Measurements from ENCODE around the gene BCAS3. TPM values are rescaled to one million over a fixed set of nuclear protein-coding genes. Genes with fewer than 3 reads are reported as not detected.

BCAS3 gene
- polyA plus RNA-seq, 3 donors = 10.3 to 19.1 (median 14.7) TPM

- Histone ChIP-seq H3K4me1 (ENCODE audit: control insufficient read depth in 1 of 2, insufficient read depth in 2 of 2, low read length in 2 of 2) (no peaks in the 10 kb centered on the region), H3K79me2 (ENCODE audit: insufficient read depth, low read length) (no peaks in the 10 kb centered on the region), H3K4me2 (replicated peaks; ENCODE audit: extremely low read depth, low read length, poor library complexity, severe bottlenecking) (no peak overlapping the region), H3K9me3 (replicated peaks in 1 of 2; ENCODE audit: control insufficient read depth in 1 of 2, insufficient read depth in 1 of 2, low read length in 2 of 2) (no peaks in the 10 kb centered on the region), H3K27me3 (ENCODE audit: control insufficient read depth in 2 of 2, insufficient read depth in 2 of 2, low read length in 2 of 2) (no peaks in the 10 kb centered on the region), H2AFZ (ENCODE audit: insufficient read depth, low read depth, low read length, poor library complexity, severe bottlenecking) (no peak overlapping the region), H4K20me1 (ENCODE audit: insufficient read depth, low read length) (no peaks in the 10 kb centered on the region), H3K36me3 (replicated peaks in 1 of 2; ENCODE audit: control insufficient read depth in 1 of 2, insufficient read depth in 2 of 2, low read length in 2 of 2) (no peaks in the 10 kb centered on the region), H3K4me3 (replicated peaks in 1 of 3; ENCODE audit: low read depth in 2 of 3, low read length in 3 of 3) (no peak overlapping the region), H3K9ac (ENCODE audit: insufficient read depth, low read length, poor library complexity, severe bottlenecking) (no peak overlapping the region), H3K27ac (ENCODE audit: low read depth in 1 of 2, low read length in 2 of 2) (no peak overlapping the region)
- Mint-ChIP-seq H3K36me3 (peaks cover 0 to 2% of the 10 kb centered on the region in 2 donors), H3K9me3 (peaks cover 0 to 12% (median 3%) of the 10 kb centered on the region in 7 donors), H3K27ac (no peak overlapping the region), H3K27me3 (ENCODE audit: low read depth in 3 of 3) (no peaks in the 10 kb centered on the region), H3K4me3 (no peak overlapping the region), H3K4me1 (no peaks in the 10 kb centered on the region)
- WGBS (ENCODE audit: insufficient coverage) = no CpG with 5 or more reads among the region's 1 CpG
- no peak for TF ChIP-seq CTCF (IDR thresholded peaks at IDR 0.05)
- intact Hi-C loops (cut with micrococcal nuclease) = no loop called here
- DNase-seq = no peak
Observed at GRCh38 chr17:60923000-60923399, 245.3 kb downstream of the BCAS3 start.

- TF ChIP-seq CTCF (IDR thresholded peaks at IDR 0.05) = no peak
- Histone ChIP-seq H3K79me2 (ENCODE audit: insufficient read depth, low read length) (no peaks in the 10 kb centered on the region), H3K27me3 (ENCODE audit: control insufficient read depth in 2 of 2, insufficient read depth in 2 of 2, low read length in 2 of 2) (no peaks in the 10 kb centered on the region), H3K36me3 (replicated peaks in 1 of 2; ENCODE audit: control insufficient read depth in 1 of 2, insufficient read depth in 2 of 2, low read length in 2 of 2) (no peaks in the 10 kb centered on the region), H3K9me3 (replicated peaks in 1 of 2; ENCODE audit: control insufficient read depth in 1 of 2, insufficient read depth in 1 of 2, low read length in 2 of 2) (no peaks in the 10 kb centered on the region), H3K4me2 (replicated peaks; ENCODE audit: extremely low read depth, low read length, poor library complexity, severe bottlenecking) (no peak overlapping the region), H2AFZ (ENCODE audit: insufficient read depth, low read depth, low read length, poor library complexity, severe bottlenecking) (no peak overlapping the region), H3K4me3 (replicated peaks in 1 of 3; ENCODE audit: low read depth in 2 of 3, low read length in 3 of 3) (no peak overlapping the region), H3K27ac (ENCODE audit: low read depth in 1 of 2, low read length in 2 of 2) (no peak overlapping the region), H4K20me1 (ENCODE audit: insufficient read depth, low read length) (no peaks in the 10 kb centered on the region), H3K4me1 (ENCODE audit: control insufficient read depth in 1 of 2, insufficient read depth in 2 of 2, low read length in 2 of 2) (no peaks in the 10 kb centered on the region), H3K9ac (ENCODE audit: insufficient read depth, low read length, poor library complexity, severe bottlenecking) (no peak overlapping the region)
- intact Hi-C loops (cut with micrococcal nuclease) = no loop called here
- no CpG with 5 or more reads among the region's 3 CpGs for WGBS (ENCODE audit: insufficient coverage)
- H3K27ac Mint-ChIP-seq = no peak overlapping the region
- no peaks in the 10 kb centered on the region for H3K9me3 Mint-ChIP-seq
- H3K4me1 Mint-ChIP-seq = no peaks in the 10 kb centered on the region
- H3K27me3 Mint-ChIP-seq (ENCODE audit: low read depth in 3 of 3) = peaks cover 0 to 2% (median 0%) of the 10 kb centered on the region in 3 donors
- H3K36me3 Mint-ChIP-seq = no peaks in the 10 kb centered on the region
- DNase-seq = no peak
- no peak overlapping the region for H3K4me3 Mint-ChIP-seq
Observed at GRCh38 chr17:60926466-60927183, 249.0 kb downstream of the BCAS3 start.

Data from CD14-positive monocyte (primary cell).